Measurements from ENCODE around the gene HEPACAM.

DNA sequence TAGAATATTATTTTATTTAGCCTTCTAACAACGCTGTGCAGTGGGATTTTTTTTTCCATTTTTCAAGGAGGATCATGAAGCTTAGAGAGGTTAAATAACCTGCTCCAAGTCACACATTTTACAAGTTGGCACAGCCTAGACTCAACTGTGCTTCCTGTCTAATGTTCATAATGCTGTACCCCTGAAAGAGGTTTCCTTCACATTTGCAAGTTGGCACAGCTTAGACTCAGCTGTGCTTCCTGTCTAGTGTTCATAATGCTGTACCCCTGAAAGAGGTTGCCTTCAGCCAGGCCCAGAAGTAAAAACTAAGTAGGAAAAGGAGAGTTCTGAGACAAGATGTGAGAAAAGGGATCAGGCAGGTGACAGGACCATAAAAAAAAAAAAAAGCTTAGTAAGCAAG, 7.9 kb upstream of the HEPACAM start:
- TF ChIP-seq, protein P1, sequence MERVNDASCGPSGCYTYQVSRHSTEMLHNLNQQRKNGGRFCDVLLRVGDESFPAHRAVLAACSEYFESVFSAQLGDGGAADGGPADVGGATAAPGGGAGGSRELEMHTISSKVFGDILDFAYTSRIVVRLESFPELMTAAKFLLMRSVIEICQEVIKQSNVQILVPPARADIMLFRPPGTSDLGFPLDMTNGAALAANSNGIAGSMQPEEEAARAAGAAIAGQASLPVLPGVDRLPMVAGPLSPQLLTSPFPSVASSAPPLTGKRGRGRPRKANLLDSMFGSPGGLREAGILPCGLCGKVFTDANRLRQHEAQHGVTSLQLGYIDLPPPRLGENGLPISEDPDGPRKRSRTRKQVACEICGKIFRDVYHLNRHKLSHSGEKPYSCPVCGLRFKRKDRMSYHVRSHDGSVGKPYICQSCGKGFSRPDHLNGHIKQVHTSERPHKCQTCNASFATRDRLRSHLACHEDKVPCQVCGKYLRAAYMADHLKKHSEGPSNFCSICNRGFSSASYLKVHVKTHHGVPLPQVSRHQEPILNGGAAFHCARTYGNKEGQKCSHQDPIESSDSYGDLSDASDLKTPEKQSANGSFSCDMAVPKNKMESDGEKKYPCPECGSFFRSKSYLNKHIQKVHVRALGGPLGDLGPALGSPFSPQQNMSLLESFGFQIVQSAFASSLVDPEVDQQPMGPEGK (CRISPR knock-in tag; IDR thresholded peaks at IDR 0.05; ENCODE audit: borderline replicate concordance) = no peak
- TF ChIP-seq ESRRG (CRISPR knock-in tag; IDR thresholded peaks at IDR 0.05) = no peak
- no peak for TF ChIP-seq CSDC2 (CRISPR knock-in tag; IDR thresholded peaks at IDR 0.05)
- TF ChIP-seq ZFP30 (CRISPR knock-in tag; IDR thresholded peaks at IDR 0.05) = no peak
- TF ChIP-seq RARB (CRISPR knock-in tag; IDR thresholded peaks at IDR 0.05) = no peak
- no peak for TF ChIP-seq SNAI2 (CRISPR knock-in tag; IDR thresholded peaks at IDR 0.05)
- no peak for TF ChIP-seq ZNF70 (CRISPR knock-in tag; IDR thresholded peaks at IDR 0.05)
- no peak for TF ChIP-seq ZNF565 (CRISPR knock-in tag; conservative IDR thresholded peaks at IDR 0.05; ENCODE audit: low read depth)
- TF ChIP-seq ZC3H10 (CRISPR knock-in tag; IDR thresholded peaks at IDR 0.05) = no peak
- no peak for TF ChIP-seq PPARA (CRISPR knock-in tag; IDR thresholded peaks at IDR 0.05; ENCODE audit: borderline replicate concordance)
- no peak for TF ChIP-seq OSR1 (CRISPR knock-in tag; IDR thresholded peaks at IDR 0.05)
- no peak for TF ChIP-seq ARNTL (CRISPR knock-in tag; IDR thresholded peaks at IDR 0.05; ENCODE audit: borderline replicate concordance, low read depth)
- no peak for TF ChIP-seq ZNF8 (CRISPR knock-in tag; IDR thresholded peaks at IDR 0.05)
- no peak for TF ChIP-seq ISL1 (CRISPR knock-in tag; IDR thresholded peaks at IDR 0.05)
